CD4-positive, alpha-beta T cell (primary cell): ENCODE measurements around the gene TXNRD2. TPM values are rescaled to one million over a fixed set of nuclear protein-coding genes. Genes with fewer than 3 reads are reported as not detected.

ENCODE experiments used
- ATAC-seq: fragments of 200-7000 bp; cut with Tn5 transposase; one replicate; pipeline ENCODE4 v1.10.0; 2022; ENCODE audit warnings: mild to moderate bottlenecking; ENCODE audit not compliant: poor library complexity
- CTCF ChIA-PET: fragments of 350-600 bp; sonication (Branson Sonifier 250); formaldehyde crosslinking; loops from one replicate; lab custom pipeline; 2021; ENCODE audit warnings: antibody characterized with exemption, inconsistent platforms; lab: Charles Lee
- POLR2A ChIA-PET: fragments of 350-600 bp; sonication (Branson Sonifier 250); formaldehyde crosslinking; loops from one replicate; lab custom pipeline; 2021; ENCODE audit warnings: antibody characterized with exemption, inconsistent platforms; lab: Charles Lee
- DNase-seq, 14 experiments: peaks; one replicate each; pipeline ENCODE4 v3.0.0-alpha.2; 2013 to 2020; ENCODE audit warnings: mixed read lengths in 2 of 14
- H3K27ac ChIP-seq, 2 donors: one replicate each; pipeline versions ENCODE4 v1.5.1 to v1.7.0; 2013; ENCODE audit warnings: low read length in 2 of 2, low read depth in 1 of 2, mild to moderate bottlenecking in 1 of 2
- H3K27me3 ChIP-seq, 2 experiments: 1 replicate in 1 of 2; 2 replicates in 1 of 2; pipeline versions ENCODE4 v1.6.1 to v1.7.0; 2013; ENCODE audit warnings: low read length in 2 of 2, control low read depth in 1 of 2, mild to moderate bottlenecking in 1 of 2, moderate library complexity in 1 of 2; ENCODE audit not compliant: insufficient read depth in 2 of 2, control insufficient read depth in 1 of 2
- H3K36me3 ChIP-seq: one replicate; pipeline ENCODE4 v1.6.1; 2013; ENCODE audit warnings: low read length, control low read depth; ENCODE audit not compliant: insufficient read depth
- H3K4me1 ChIP-seq: one replicate; pipeline ENCODE4 v1.6.1; 2013; ENCODE audit warnings: low read length, control low read depth; ENCODE audit not compliant: insufficient read depth
- H3K4me3 ChIP-seq: one replicate; pipeline ENCODE4 v1.5.1; 2013; ENCODE audit warnings: mild to moderate bottlenecking, low read length, moderate library complexity
- H3K9me3 ChIP-seq, 2 experiments: 1 replicate in 1 of 2; 2 replicates in 1 of 2; pipeline versions ENCODE4 v1.6.1 to v1.7.0; 2013; ENCODE audit warnings: low read length in 2 of 2, mild to moderate bottlenecking in 2 of 2, control low read depth in 1 of 2, moderate library complexity in 1 of 2; ENCODE audit not compliant: control insufficient read depth in 1 of 2, insufficient read depth in 1 of 2
- H3K27ac Mint-ChIP-seq: one replicate; pipeline ENCODE4 v1.8.0; 2020; ENCODE audit warnings: mixed read lengths
- H3K27me3 Mint-ChIP-seq: one replicate; pipeline ENCODE4 v1.8.0; 2021; ENCODE audit warnings: mixed read lengths
- H3K36me3 Mint-ChIP-seq: one replicate; pipeline ENCODE4 v1.8.0; 2021; ENCODE audit warnings: low read depth, mixed read lengths
- H3K4me1 Mint-ChIP-seq: one replicate; pipeline ENCODE4 v1.8.0; 2021; ENCODE audit warnings: low read depth, mixed read lengths
- H3K4me3 Mint-ChIP-seq: one replicate; pipeline ENCODE4 v1.8.0; 2020; ENCODE audit warnings: mild to moderate bottlenecking, mixed read lengths
- H3K9me3 Mint-ChIP-seq: one replicate; pipeline ENCODE4 v1.8.0; 2020; ENCODE audit warnings: mixed read lengths
- CTCF ChIP-seq: fragments of 200-600 bp; IDR thresholded peaks from one replicate; pipeline ENCODE4 v1.8.0; 2022; ENCODE audit warnings: antibody characterized with exemption, mild to moderate bottlenecking
- intact Hi-C, 2 experiments: fragments of 100-400 bp; cut with DNase I in 1 of 2; cut with micrococcal nuclease in 1 of 2; formaldehyde crosslinking; loops; one replicate each; pipeline versions ENCODE4 v1.15.1 to v1.9.0; 2023 to 2025; cut with DNase I, micrococcal nuclease
- total RNA-seq, 174 experiments: library from RNA in 2 of 174; stranded (reverse) in 2 of 174; gene quantifications; one replicate each; pipeline ENCODE4 v1.2.3 and lab custom pipeline; 2021 to 2026

TXNRD2 gene
- total RNA-seq, 2 experiments from 2014 or later = 18.6 to 19.5 TPM

- no peaks in the 10 kb centered on the region for H3K27me3 ChIP-seq
- Mint-ChIP-seq H3K4me1 (peaks cover 16% of the 10 kb centered on the region), H3K36me3 (no peaks in the 10 kb centered on the region), H3K4me3 (no peak overlapping the region), H3K9me3 (no peaks in the 10 kb centered on the region), H3K27me3 (no peaks in the 10 kb centered on the region), H3K27ac (no peak overlapping the region)
- intact Hi-C loops = loop anchor here (5.0 kb wide), 2 partner anchors 54 to 139 kb away; no protein-coding TSS in a partner anchor
- no peaks in the 10 kb centered on the region for H3K36me3 ChIP-seq
- ATAC-seq (no peak), DNase-seq (no peak)
- peaks cover 18% of the 10 kb centered on the region for H3K4me1 ChIP-seq
- no peak for TF ChIP-seq CTCF
- ChIA-PET CTCF (no interaction called here), POLR2A (interaction anchor here (0.6 kb wide), 1 partner anchor 694 kb away, joined by 5 read pairs; no protein-coding TSS in a partner anchor)
- no peak overlapping the region for H3K4me3 ChIP-seq
- H3K9me3 ChIP-seq = no peaks in the 10 kb centered on the region
- no peak overlapping the region for H3K27ac ChIP-seq
These were observed 32.1 kb upstream of the TXNRD2 start for GRCh38 chr22:19973551-19974267.

- Histone ChIP-seq H3K27ac (no peak overlapping the region), H3K4me3 (no peak overlapping the region), H3K4me1 (peaks cover 18% of the 10 kb centered on the region), H3K36me3 (peaks cover 5% of the 10 kb centered on the region), H3K27me3 (no peaks in the 10 kb centered on the region), H3K9me3 (no peaks in the 10 kb centered on the region)
- ATAC-seq = no peak
- Mint-ChIP-seq H3K4me3 (no peak overlapping the region), H3K27ac (no peak overlapping the region), H3K9me3 (no peaks in the 10 kb centered on the region), H3K27me3 (no peaks in the 10 kb centered on the region), H3K36me3 (peaks cover under 1% of the 10 kb centered on the region), H3K4me1 (peaks cover 16% of the 10 kb centered on the region)
- DNase-seq = no peak
- intact Hi-C loops = loop anchor here (5.0 kb wide), 2 partner anchors 54 to 139 kb away; no protein-coding TSS in a partner anchor
- ChIA-PET POLR2A (interaction anchor here (0.6 kb wide), 1 partner anchor 693 kb away, joined by 5 read pairs; no protein-coding TSS in a partner anchor), CTCF (no interaction called here)
- TF ChIP-seq CTCF = no peak
These were observed 31.3 kb upstream of the TXNRD2 start for GRCh38 chr22:19972652-19973550.

- ChIA-PET POLR2A (no interaction called here), CTCF (interaction anchor here (2.4 kb wide), 1 partner anchor 157 kb away, joined by 22 read pairs; no protein-coding TSS in a partner anchor)
- Mint-ChIP-seq H3K4me3 (no peak overlapping the region), H3K4me1 (peaks cover 16% of the 10 kb centered on the region), H3K9me3 (no peaks in the 10 kb centered on the region), H3K36me3 (peaks cover 5% of the 10 kb centered on the region), H3K27me3 (no peaks in the 10 kb centered on the region), H3K27ac (no peak overlapping the region)
- Histone ChIP-seq H3K4me3 (no peak overlapping the region), H3K27me3 (no peaks in the 10 kb centered on the region), H3K9me3 (no peaks in the 10 kb centered on the region), H3K4me1 (peaks cover 18% of the 10 kb centered on the region), H3K36me3 (peaks cover 10% of the 10 kb centered on the region), H3K27ac (no peak overlapping the region)
- DNase-seq = no peak
- ATAC-seq = no peak
- intact Hi-C loops = loop anchor here (5.0 kb wide), 2 partner anchors 55 to 140 kb away; no protein-coding TSS in a partner anchor
- no peak for TF ChIP-seq CTCF
These were observed 30.6 kb upstream of the TXNRD2 start for GRCh38 chr22:19972251-19972650.
